ENCODE data around the gene DESI1.
"Not testable (repeated sequence)": the region's sequence is repeated elsewhere in the genome, so short reads cannot be mapped to it uniquely, and the experiment has no call there.

Gene DESI1

GRCh38 chr22:41620589-41621098, at the start of gene DESI1:
TSS of gene DESI1 (minus strand) at chr22:41621043. CDS start at chr22:41620839, 204 bp downstream.
- DNase-seq (ENCODE audit: low read depth in 2 of 2) = no peak

- no peak for DNase-seq (ENCODE audit: low read depth in 2 of 2)
Observed at GRCh38 chr22:41668971-41669911, 48.4 kb upstream of the DESI1 start.

GRCh38 chr22:41664951-41665350, 44.1 kb upstream of the DESI1 start:
- no peak for DNase-seq (ENCODE audit: low read depth in 2 of 2)

- DNase-seq (ENCODE audit: low read depth in 2 of 2) = no peak
Observed at GRCh38 chr22:41664490-41664889, 43.6 kb upstream of the DESI1 start.

GRCh38 chr22:41663594-41663993, 42.8 kb upstream of the DESI1 start:
- not testable (repeated sequence) for DNase-seq (ENCODE audit: low read depth in 2 of 2)

- no peak for DNase-seq (ENCODE audit: low read depth in 2 of 2)
Observed at GRCh38 chr22:41661713-41662112, 40.9 kb upstream of the DESI1 start.

GRCh38 chr22:41661088-41661487, 40.2 kb upstream of the DESI1 start:
- no peak for DNase-seq (ENCODE audit: low read depth in 2 of 2)

GRCh38 chr22:41660416-41660815, 39.6 kb upstream of the DESI1 start:
- DNase-seq (ENCODE audit: low read depth in 2 of 2) = no peak

- DNase-seq (ENCODE audit: low read depth in 2 of 2) = no peak
Observed at GRCh38 chr22:41659941-41660340, 39.1 kb upstream of the DESI1 start.

- DNase-seq (ENCODE audit: low read depth in 2 of 2) = no peak
Observed at GRCh38 chr22:41658869-41659268, 38.0 kb upstream of the DESI1 start.

- DNase-seq (ENCODE audit: low read depth in 2 of 2) = no peak
Observed at GRCh38 chr22:41657709-41658108, 36.9 kb upstream of the DESI1 start.

GRCh38 chr22:41656556-41656955, 35.7 kb upstream of the DESI1 start:
- DNase-seq (ENCODE audit: low read depth in 2 of 2) = no peak

- DNase-seq (ENCODE audit: low read depth in 2 of 2) = no peak
Observed at GRCh38 chr22:41654322-41654721, 33.5 kb upstream of the DESI1 start.

- no peak for DNase-seq (ENCODE audit: low read depth in 2 of 2)
Observed at GRCh38 chr22:41650821-41651220, 30.0 kb upstream of the DESI1 start.

GRCh38 chr22:41650229-41650628, 29.4 kb upstream of the DESI1 start:
- DNase-seq (ENCODE audit: low read depth in 2 of 2) = no peak

GRCh38 chr22:41648432-41648831, 27.6 kb upstream of the DESI1 start:
- no peak for DNase-seq (ENCODE audit: low read depth in 2 of 2)

GRCh38 chr22:41647771-41648170, 26.9 kb upstream of the DESI1 start:
- DNase-seq (ENCODE audit: low read depth in 2 of 2) = no peak

- DNase-seq (ENCODE audit: low read depth in 2 of 2) = no peak
Observed at GRCh38 chr22:41642331-41643110, 21.7 kb upstream of the DESI1 start.

GRCh38 chr22:41641854-41642253, 21.0 kb upstream of the DESI1 start:
- no peak for DNase-seq (ENCODE audit: low read depth in 2 of 2)

GRCh38 chr22:41638748-41639147, 17.9 kb upstream of the DESI1 start:
- no peak for DNase-seq (ENCODE audit: low read depth in 2 of 2)

GRCh38 chr22:41638124-41638523, 17.3 kb upstream of the DESI1 start:
- no peak for DNase-seq (ENCODE audit: low read depth in 2 of 2)

- DNase-seq (ENCODE audit: low read depth in 2 of 2) = not testable (repeated sequence)
Observed at GRCh38 chr22:41637623-41638022, 16.8 kb upstream of the DESI1 start.

GRCh38 chr22:41636467-41636866, 15.6 kb upstream of the DESI1 start:
- DNase-seq (ENCODE audit: low read depth in 2 of 2) = no peak

Measured in activated CD4-positive, alpha-beta T cell treated with anti-CD3 and anti-CD28 coated beads for 24 hours (primary cell).